Panc1 (cell line): ENCODE measurements around the gene NUP210. TPM values are rescaled to one million over a fixed set of nuclear protein-coding genes. Genes with fewer than 3 reads are reported as not detected.

Experiments used
- ATAC-seq: fragments of 200-7000 bp; cut with Tn5 transposase; 2 replicates; pipeline ENCODE4 v1.9.1; 2020; ENCODE audit warnings: mild to moderate bottlenecking, moderate library complexity
- BruUV-seq: library from RNA; stranded (reverse); fragments of 400-500 nt; replicated peaks from 2 replicates; lab custom pipeline; 2021; lab: Mats Ljungman, UMichigan
- CTCF ChIA-PET: fragments of 300-600 bp; sonication (Branson Sonifier 250); formaldehyde crosslinking; loops from one replicate; lab custom pipeline; 2022; ENCODE audit warnings: antibody characterized with exemption; lab: Charles Lee
- POLR2A ChIA-PET: fragments of 300-600 bp; sonication (Branson Sonifier 250); formaldehyde crosslinking; loops from one replicate; lab custom pipeline; 2022; ENCODE audit warnings: antibody characterized with exemption; lab: Charles Lee
- DNase-seq: peaks from one replicate; pipeline ENCODE4 v3.0.0-alpha.2; 2010; ENCODE audit warnings: low read depth, low spot score
- H3K27ac ChIP-seq: 2 replicates; pipeline ENCODE4 v1.5.1; 2011; ENCODE audit warnings: mild to moderate bottlenecking, low read length, inconsistent platforms
- H3K27me3 ChIP-seq: fragments of 200-500 bp; sonication (Bioruptor generic); 2 replicates; pipeline ENCODE4 v1.6.0; 2014; ENCODE audit warnings: low read length, inconsistent platforms; ENCODE audit not compliant: control insufficient read depth, insufficient read depth
- H3K36me3 ChIP-seq: fragments of 200-500 bp; sonication (Bioruptor generic); 2 replicates; pipeline ENCODE4 v1.5.1; 2014; ENCODE audit warnings: inconsistent platforms, mild to moderate bottlenecking, low read length, moderate library complexity; ENCODE audit not compliant: control insufficient read depth, insufficient read depth
- H3K4me1 ChIP-seq: 2 replicates; pipeline ENCODE4 v1.5.1; 2011; ENCODE audit warnings: inconsistent platforms, mild to moderate bottlenecking, low read length, moderate library complexity; ENCODE audit not compliant: control insufficient read depth, insufficient read depth
- H3K4me3 ChIP-seq, 2 experiments: 2 replicates each; pipeline ENCODE4 v1.5.1; 2011 to 2012; ENCODE audit warnings: low read depth in 2 of 2, low read length in 2 of 2, mild to moderate bottlenecking in 2 of 2, inconsistent platforms in 1 of 2, moderate library complexity in 1 of 2
- H3K9me3 ChIP-seq: fragments of 200-500 bp; sonication (Bioruptor generic); 2 replicates; pipeline ENCODE4 v1.5.1; 2014; ENCODE audit warnings: low read depth, mild to moderate bottlenecking, inconsistent platforms, low read length, moderate library complexity; ENCODE audit not compliant: control insufficient read depth, insufficient read depth
- POLR2AphosphoS5 ChIP-seq: IDR thresholded peaks from 2 replicates; pipeline ENCODE4 v1.6.1; 2012; ENCODE audit warnings: mild to moderate bottlenecking, low read depth, low read length, moderate library complexity
- SIN3A ChIP-seq: IDR thresholded peaks from 2 replicates; pipeline ENCODE4 v1.6.1; 2012; ENCODE audit warnings: low read depth, mild to moderate bottlenecking, low read length, moderate library complexity, borderline replicate concordance; ENCODE audit not compliant: insufficient read depth
- TCF7L2 ChIP-seq: IDR thresholded peaks from 2 replicates; pipeline ENCODE4 v1.6.1; 2011; ENCODE audit warnings: mild to moderate bottlenecking, low read depth, low read length, inconsistent platforms
- in situ Hi-C: cut with HindIII; loops from 2 replicates; pipeline ENCODE4 v1.10.0; 2016; ENCODE audit warnings: low sequenced_read_pairs, low pct_unique_long_range_greater_than_20kb
- intact Hi-C: fragments of 100-400 bp; cut with micrococcal nuclease; formaldehyde crosslinking; loops from one replicate; pipeline ENCODE4 v1.10.0; 2022; ENCODE audit not compliant: unreplicated experiment
- total RNA-seq: library from RNA; stranded (reverse); gene quantifications from one replicate; pipeline ENCODE4 v1.2.1, GENCODE V29; 2021; ENCODE audit not compliant: unreplicated experiment
- TF ChIP-seq, protein P1 (sequence below), 2 experiments: IDR thresholded peaks; 2 replicates each; pipeline ENCODE4 v1.6.1; 2011 to 2012; ENCODE audit warnings: low read depth in 2 of 2, control low read depth in 1 of 2, low read length in 1 of 2, mild to moderate bottlenecking in 1 of 2, moderate library complexity in 1 of 2; ENCODE audit not compliant: insufficient read depth in 1 of 2
- TF ChIP-seq, protein P2 (sequence below): fragments of 450-650 bp; IDR thresholded peaks from 2 replicates; pipeline ENCODE4 v1.5.1; 2017; ENCODE audit warnings: mild to moderate bottlenecking

NUP210 gene
- total RNA-seq, 1 experiment from 2014 or later, result 36.8 TPM

GRCh38 chr3:13280122-13280790 is 139.9 kb downstream of the NUP210 start:
- ATAC-seq, result no peak
- H3K27me3 ChIP-seq, result no peaks in the 10 kb centered on the region
- no peak overlapping the region for H3K4me3 ChIP-seq
- ChIA-PET CTCF (no interaction called here), POLR2A (no interaction called here)
- in situ Hi-C loops (no loop called here), intact Hi-C loops (no loop called here)
- no peaks in the 10 kb centered on the region for H3K36me3 ChIP-seq
- TF ChIP-seq POLR2AphosphoS5 (no peak), SIN3A (no peak), TCF7L2 (no peak)
- TF ChIP-seq, protein P1, sequence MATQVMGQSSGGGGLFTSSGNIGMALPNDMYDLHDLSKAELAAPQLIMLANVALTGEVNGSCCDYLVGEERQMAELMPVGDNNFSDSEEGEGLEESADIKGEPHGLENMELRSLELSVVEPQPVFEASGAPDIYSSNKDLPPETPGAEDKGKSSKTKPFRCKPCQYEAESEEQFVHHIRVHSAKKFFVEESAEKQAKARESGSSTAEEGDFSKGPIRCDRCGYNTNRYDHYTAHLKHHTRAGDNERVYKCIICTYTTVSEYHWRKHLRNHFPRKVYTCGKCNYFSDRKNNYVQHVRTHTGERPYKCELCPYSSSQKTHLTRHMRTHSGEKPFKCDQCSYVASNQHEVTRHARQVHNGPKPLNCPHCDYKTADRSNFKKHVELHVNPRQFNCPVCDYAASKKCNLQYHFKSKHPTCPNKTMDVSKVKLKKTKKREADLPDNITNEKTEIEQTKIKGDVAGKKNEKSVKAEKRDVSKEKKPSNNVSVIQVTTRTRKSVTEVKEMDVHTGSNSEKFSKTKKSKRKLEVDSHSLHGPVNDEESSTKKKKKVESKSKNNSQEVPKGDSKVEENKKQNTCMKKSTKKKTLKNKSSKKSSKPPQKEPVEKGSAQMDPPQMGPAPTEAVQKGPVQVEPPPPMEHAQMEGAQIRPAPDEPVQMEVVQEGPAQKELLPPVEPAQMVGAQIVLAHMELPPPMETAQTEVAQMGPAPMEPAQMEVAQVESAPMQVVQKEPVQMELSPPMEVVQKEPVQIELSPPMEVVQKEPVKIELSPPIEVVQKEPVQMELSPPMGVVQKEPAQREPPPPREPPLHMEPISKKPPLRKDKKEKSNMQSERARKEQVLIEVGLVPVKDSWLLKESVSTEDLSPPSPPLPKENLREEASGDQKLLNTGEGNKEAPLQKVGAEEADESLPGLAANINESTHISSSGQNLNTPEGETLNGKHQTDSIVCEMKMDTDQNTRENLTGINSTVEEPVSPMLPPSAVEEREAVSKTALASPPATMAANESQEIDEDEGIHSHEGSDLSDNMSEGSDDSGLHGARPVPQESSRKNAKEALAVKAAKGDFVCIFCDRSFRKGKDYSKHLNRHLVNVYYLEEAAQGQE (IDR thresholded peaks at IDR 0.05; ENCODE audit: insufficient read depth in 1 of 2, low read depth in 2 of 2, low read length in 1 of 2), result no peak
- TF ChIP-seq, protein P2, sequence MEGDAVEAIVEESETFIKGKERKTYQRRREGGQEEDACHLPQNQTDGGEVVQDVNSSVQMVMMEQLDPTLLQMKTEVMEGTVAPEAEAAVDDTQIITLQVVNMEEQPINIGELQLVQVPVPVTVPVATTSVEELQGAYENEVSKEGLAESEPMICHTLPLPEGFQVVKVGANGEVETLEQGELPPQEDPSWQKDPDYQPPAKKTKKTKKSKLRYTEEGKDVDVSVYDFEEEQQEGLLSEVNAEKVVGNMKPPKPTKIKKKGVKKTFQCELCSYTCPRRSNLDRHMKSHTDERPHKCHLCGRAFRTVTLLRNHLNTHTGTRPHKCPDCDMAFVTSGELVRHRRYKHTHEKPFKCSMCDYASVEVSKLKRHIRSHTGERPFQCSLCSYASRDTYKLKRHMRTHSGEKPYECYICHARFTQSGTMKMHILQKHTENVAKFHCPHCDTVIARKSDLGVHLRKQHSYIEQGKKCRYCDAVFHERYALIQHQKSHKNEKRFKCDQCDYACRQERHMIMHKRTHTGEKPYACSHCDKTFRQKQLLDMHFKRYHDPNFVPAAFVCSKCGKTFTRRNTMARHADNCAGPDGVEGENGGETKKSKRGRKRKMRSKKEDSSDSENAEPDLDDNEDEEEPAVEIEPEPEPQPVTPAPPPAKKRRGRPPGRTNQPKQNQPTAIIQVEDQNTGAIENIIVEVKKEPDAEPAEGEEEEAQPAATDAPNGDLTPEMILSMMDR, result no peak
- DNase-seq, result no peak
- peaks cover 16% of the 10 kb centered on the region for H3K4me1 ChIP-seq
- peak overlapping the region; percentile 57; the same call in 1 of the 2 replicates for H3K27ac ChIP-seq
- H3K9me3 ChIP-seq, result peaks cover 3% of the 10 kb centered on the region; the same call in 1 of the 2 replicates
- no TSS peak for BruUV-seq

- intact Hi-C loops, result no loop called here
- ChIA-PET CTCF (no interaction called here), POLR2A (no interaction called here)
- H3K4me1 ChIP-seq, result peaks cover 16% of the 10 kb centered on the region
- H3K27ac ChIP-seq, result no peak overlapping the region
- no peak for TF ChIP-seq TCF7L2
- no peak for TF ChIP-seq POLR2AphosphoS5
- TF ChIP-seq, protein P1 (IDR thresholded peaks at IDR 0.05; ENCODE audit: insufficient read depth in 1 of 2, low read depth in 2 of 2, low read length in 1 of 2), result no peak
- TF ChIP-seq, protein P2, result no peak
- no peak for TF ChIP-seq SIN3A
- no peaks in the 10 kb centered on the region for H3K27me3 ChIP-seq
- no peak overlapping the region for H3K4me3 ChIP-seq
- ATAC-seq (no peak), DNase-seq (no peak)
- peaks cover 3% of the 10 kb centered on the region; the same call in 1 of the 2 replicates for H3K9me3 ChIP-seq
- H3K36me3 ChIP-seq, result no peaks in the 10 kb centered on the region
- in situ Hi-C loops, result no loop called here
- BruUV-seq, result no TSS peak
Measured at GRCh38 chr3:13279532-13279910, 140.6 kb downstream of the NUP210 start.
